LNCaP clone FGC (cell line): ENCODE results near the gene NALF2.

ENCODE experiments used
- DNase-seq: peaks from one replicate; pipeline ENCODE4 v3.0.0-alpha.2; 2011; ENCODE audit warnings: low read depth
- H3K4me3 ChIP-seq: 2 replicates; pipeline ENCODE4 v1.5.1; 2011; ENCODE audit warnings: mild to moderate bottlenecking, low read depth, low read length, control low read depth
- TF ChIP-seq, protein P1 (sequence below): IDR thresholded peaks from 2 replicates; pipeline ENCODE4 v1.5.1; 2012; ENCODE audit warnings: mild to moderate bottlenecking; ENCODE audit not compliant: control insufficient read depth, insufficient read depth; ENCODE audit errors: extremely low read depth

The NALF2 gene

GRCh38 chrX:69539437-69539836 is 35.3 kb downstream of the NALF2 start:
- no peak for DNase-seq
- H3K4me3 ChIP-seq: no peak overlapping the region
- TF ChIP-seq, protein P1, sequence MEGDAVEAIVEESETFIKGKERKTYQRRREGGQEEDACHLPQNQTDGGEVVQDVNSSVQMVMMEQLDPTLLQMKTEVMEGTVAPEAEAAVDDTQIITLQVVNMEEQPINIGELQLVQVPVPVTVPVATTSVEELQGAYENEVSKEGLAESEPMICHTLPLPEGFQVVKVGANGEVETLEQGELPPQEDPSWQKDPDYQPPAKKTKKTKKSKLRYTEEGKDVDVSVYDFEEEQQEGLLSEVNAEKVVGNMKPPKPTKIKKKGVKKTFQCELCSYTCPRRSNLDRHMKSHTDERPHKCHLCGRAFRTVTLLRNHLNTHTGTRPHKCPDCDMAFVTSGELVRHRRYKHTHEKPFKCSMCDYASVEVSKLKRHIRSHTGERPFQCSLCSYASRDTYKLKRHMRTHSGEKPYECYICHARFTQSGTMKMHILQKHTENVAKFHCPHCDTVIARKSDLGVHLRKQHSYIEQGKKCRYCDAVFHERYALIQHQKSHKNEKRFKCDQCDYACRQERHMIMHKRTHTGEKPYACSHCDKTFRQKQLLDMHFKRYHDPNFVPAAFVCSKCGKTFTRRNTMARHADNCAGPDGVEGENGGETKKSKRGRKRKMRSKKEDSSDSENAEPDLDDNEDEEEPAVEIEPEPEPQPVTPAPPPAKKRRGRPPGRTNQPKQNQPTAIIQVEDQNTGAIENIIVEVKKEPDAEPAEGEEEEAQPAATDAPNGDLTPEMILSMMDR: no peak

- TF ChIP-seq, protein P1: no peak
- DNase-seq: no peak
- H3K4me3 ChIP-seq: no peak overlapping the region
These were observed 37.8 kb downstream of the NALF2 start for GRCh38 chrX:69541956-69542355.

DNA sequence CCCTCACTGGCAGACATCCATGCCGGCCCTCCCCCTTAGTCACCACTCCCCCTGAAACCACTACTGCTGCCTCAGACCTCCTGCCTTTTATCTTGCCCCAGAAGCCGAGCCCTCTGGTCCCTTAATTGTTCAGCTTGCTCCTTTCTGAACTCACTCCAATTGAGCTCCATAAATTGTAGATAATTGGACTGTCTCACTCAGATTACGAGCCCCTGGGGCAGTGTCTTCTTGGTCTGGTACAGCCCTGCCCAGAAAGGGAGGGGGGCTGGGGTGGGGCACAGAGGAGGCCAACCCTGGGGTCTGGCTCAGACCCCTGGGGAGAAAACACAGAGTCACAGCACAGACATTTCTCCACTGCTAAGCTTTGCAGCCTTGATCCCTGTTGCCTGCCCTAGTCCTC is 39.4 kb downstream of the NALF2 start:
- DNase-seq: no peak
- TF ChIP-seq, protein P1: no peak
- no peak overlapping the region for H3K4me3 ChIP-seq

DNA sequence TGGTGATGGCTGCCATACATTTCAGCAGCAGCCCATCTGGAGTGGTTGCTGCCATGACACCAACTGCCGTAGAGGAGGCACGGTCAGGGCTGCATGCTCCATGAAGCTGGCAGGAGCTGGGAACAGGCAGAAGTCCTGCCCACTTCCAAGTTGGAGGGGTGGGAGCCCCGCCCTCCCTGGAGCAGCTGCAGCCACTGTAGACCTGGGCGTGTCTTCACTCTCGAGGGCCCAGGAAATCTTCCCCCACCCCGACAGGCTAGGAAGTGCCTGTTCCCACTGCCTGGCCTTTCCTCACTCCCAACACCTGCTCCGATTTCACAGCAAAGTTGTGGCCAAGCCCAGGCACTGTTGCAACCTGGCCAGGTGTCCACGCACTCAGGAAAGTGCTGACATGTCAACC is 42.3 kb downstream of the NALF2 start:
- no peak for DNase-seq
- no peak overlapping the region for H3K4me3 ChIP-seq

GRCh38 chrX:69546978-69547377 is 42.9 kb downstream of the NALF2 start:
- TF ChIP-seq, protein P1: no peak

More for the DNA sequence above, 42.3 kb downstream of the NALF2 start:
- TF ChIP-seq, protein P1: no peak

GRCh38 chrX:69551421-69552009 is 47.4 kb downstream of the NALF2 start:
- H3K4me3 ChIP-seq: no peak overlapping the region
- TF ChIP-seq, protein P1: no peak
- DNase-seq: no peak

More at GRCh38 chrX:69546978-69547377, 42.9 kb downstream of the NALF2 start:
- no peak overlapping the region for H3K4me3 ChIP-seq
- DNase-seq: no peak

- TF ChIP-seq, protein P1: no peak
- H3K4me3 ChIP-seq: no peak overlapping the region
- no peak for DNase-seq
These were observed 48.4 kb downstream of the NALF2 start for GRCh38 chrX:69552512-69552911.
